Heart left ventricle (tissue), 13 donors: Measurements from ENCODE around the gene KRT72.

Source experiments
- POLR2A ChIP-seq, 2 donors: fragments of 450-650 bp; IDR thresholded peaks; one replicate each; pipeline ENCODE4 v1.6.1; 2017; ENCODE audit warnings: antibody characterized with exemption in 2 of 2, mild to moderate bottlenecking in 2 of 2, moderate library complexity in 2 of 2
- TF ChIP-seq, protein P1 (sequence below), 12 donors: fragments of 200-600 bp; sonication (generic) in 4 of 12; IDR thresholded peaks; one replicate each; pipeline versions ENCODE4 v1.5.0 to v1.8.0; 2018 to 2022; ENCODE audit warnings: antibody characterized with exemption in 12 of 12, mild to moderate bottlenecking in 5 of 12
- donor health status: ischemic (EF 13 %, LVEDD 7.1; RV severe dilation, severe dysfunction).
- donor health status: DM: no; HTN: yes; CAD: no.
- donor health status: DM: no; HTN: no; CAD: no.
- donor health status: ischemic (EF 25% LVEDD 6.9; RV normal size, moderate dysfunction).
- donor health status: ischemic (EF 25% LVEDD 5.7; RV mildly dilated, moderate dysfunction).
- donor health status: ischemic (EF 35%, LVEDD 5.7; RV mildly dilated, moderate dysfunction).
- donor health status: nonischemic (EF 11% LVEDD 7.7; RV severe dilation, severe dysfunction).
- donor health status: DM: yes; HTN: yes; CAD: no.
- donor health status: PGD.
- donor health status: ischemic (EF 29% LVEDD 5.4; RV normal size, mild dysfunction).
- donor health status: nonischemic (EF 23%, LVEDD 6.1; RV moderate dilation, normal function).

DNA sequence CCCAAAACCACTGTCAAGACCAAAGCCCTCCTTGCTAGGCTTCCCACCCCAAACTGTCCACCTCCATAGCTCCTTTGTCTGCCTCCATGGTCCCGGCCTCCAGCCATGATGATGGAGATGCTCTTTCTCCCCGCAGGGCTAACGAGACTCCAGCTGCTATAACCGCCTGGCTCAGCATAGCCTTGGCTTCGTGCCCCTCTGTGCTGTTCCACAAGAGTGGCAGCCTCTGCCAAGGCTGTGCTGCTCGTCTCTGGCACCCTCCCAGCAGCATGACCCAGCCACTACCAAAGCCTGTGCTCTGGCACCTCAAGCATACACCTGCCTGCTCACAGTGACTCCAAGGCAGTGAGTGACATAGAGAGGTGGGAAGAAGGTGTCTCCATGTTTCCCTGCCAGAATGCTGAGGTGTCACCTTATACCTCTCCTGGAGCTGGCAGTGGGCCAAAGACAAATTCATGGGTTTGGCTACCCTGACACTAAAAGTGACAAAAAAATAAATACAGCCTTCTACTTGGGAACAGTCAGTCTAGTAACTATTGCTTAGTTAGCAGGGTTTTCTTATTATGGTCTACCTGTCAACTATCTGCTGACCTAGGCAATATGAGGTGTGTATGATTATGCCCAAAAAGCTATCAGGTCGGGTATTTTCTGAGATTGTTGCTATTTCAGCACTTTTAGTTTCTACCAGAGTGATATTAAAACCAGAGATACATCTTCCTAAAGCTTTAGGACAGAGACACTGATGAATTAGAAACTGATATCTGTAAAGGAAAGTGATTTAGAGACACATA is 33.2 kb upstream of the KRT72 start:
- TF ChIP-seq POLR2A (IDR thresholded peaks at IDR 0.05): no peak
- TF ChIP-seq, protein P1, sequence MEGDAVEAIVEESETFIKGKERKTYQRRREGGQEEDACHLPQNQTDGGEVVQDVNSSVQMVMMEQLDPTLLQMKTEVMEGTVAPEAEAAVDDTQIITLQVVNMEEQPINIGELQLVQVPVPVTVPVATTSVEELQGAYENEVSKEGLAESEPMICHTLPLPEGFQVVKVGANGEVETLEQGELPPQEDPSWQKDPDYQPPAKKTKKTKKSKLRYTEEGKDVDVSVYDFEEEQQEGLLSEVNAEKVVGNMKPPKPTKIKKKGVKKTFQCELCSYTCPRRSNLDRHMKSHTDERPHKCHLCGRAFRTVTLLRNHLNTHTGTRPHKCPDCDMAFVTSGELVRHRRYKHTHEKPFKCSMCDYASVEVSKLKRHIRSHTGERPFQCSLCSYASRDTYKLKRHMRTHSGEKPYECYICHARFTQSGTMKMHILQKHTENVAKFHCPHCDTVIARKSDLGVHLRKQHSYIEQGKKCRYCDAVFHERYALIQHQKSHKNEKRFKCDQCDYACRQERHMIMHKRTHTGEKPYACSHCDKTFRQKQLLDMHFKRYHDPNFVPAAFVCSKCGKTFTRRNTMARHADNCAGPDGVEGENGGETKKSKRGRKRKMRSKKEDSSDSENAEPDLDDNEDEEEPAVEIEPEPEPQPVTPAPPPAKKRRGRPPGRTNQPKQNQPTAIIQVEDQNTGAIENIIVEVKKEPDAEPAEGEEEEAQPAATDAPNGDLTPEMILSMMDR (IDR thresholded peaks at IDR 0.05): no peak
